ENCODE measurements around the gene CCNT1. TPM values are rescaled to one million over a fixed set of nuclear protein-coding genes. Genes with fewer than 3 reads are reported as not detected.

CCNT1 gene
- total and polyA plus RNA-seq, 8 donors: 28.7 to 36.2 (median 31.3) TPM

- no peak overlapping the region for H3K4me3 ChIP-seq
- DNase-seq (no peak), ATAC-seq (no peak)
- no peak overlapping the region for H3K27ac ChIP-seq
- no peaks in the 10 kb centered on the region for H3K4me1 ChIP-seq
- no peaks in the 10 kb centered on the region for H3K9me3 ChIP-seq
- peaks cover 0 to 33% of the 10 kb centered on the region in 2 donors for H3K36me3 ChIP-seq
- TF ChIP-seq, protein P1, sequence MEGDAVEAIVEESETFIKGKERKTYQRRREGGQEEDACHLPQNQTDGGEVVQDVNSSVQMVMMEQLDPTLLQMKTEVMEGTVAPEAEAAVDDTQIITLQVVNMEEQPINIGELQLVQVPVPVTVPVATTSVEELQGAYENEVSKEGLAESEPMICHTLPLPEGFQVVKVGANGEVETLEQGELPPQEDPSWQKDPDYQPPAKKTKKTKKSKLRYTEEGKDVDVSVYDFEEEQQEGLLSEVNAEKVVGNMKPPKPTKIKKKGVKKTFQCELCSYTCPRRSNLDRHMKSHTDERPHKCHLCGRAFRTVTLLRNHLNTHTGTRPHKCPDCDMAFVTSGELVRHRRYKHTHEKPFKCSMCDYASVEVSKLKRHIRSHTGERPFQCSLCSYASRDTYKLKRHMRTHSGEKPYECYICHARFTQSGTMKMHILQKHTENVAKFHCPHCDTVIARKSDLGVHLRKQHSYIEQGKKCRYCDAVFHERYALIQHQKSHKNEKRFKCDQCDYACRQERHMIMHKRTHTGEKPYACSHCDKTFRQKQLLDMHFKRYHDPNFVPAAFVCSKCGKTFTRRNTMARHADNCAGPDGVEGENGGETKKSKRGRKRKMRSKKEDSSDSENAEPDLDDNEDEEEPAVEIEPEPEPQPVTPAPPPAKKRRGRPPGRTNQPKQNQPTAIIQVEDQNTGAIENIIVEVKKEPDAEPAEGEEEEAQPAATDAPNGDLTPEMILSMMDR (IDR thresholded peaks at IDR 0.05): no peak
- intact Hi-C loops (cut with DNase I): no loop called here
- H3K27me3 ChIP-seq: no peaks in the 10 kb centered on the region
Measured at GRCh38 chr12:48640854-48641253, 75.7 kb downstream of the CCNT1 start.

DNA sequence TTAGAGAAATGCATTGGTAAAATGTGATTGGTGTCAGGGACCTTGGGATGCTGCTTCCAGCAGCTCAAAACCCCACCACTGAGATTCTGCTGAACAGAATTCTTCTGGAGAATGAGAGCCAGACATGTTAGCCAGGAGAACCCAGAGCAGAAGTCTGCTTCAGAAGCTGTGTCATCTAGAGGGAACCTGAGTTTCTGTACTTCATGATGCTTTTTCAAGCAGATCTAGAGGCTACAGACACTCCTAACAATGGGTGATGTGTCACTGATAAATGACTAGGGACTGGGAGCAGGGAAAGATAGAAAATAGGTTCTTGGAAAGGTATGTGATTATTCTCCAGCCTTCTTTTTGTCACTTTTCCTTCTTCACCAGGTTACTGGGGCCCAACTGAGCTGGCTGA lies 76.1 kb downstream of the CCNT1 start:
- intact Hi-C loops (cut with DNase I): no loop called here
- ATAC-seq (no peak), DNase-seq (no peak)
- TF ChIP-seq, protein P1 (IDR thresholded peaks at IDR 0.05): no peak
- Histone ChIP-seq H3K27me3 (no peaks in the 10 kb centered on the region), H3K27ac (no peak overlapping the region), H3K9me3 (no peaks in the 10 kb centered on the region), H3K4me1 (no peaks in the 10 kb centered on the region), H3K36me3 (peaks cover 0 to 29% of the 10 kb centered on the region in 2 donors), H3K4me3 (no peak overlapping the region)

Small RNAs within 50 kb of the gene (microRNA-seq; reads per million reads assigned to microRNA genes)
- gene MIR1291: 1.1 to 1.8 reads per million in 2 donors

Other genes with a start within 250 kb of the CCNT1 start
- gene ANP32D, start 244.1 kb downstream of the CCNT1 start, total RNA-seq: not detected
- gene ANP32D, start 244.1 kb downstream of the CCNT1 start, polyA plus RNA-seq (ENCODE audit: insufficient read length in 6 of 6): under 1 TPM in 4 of 6 donors, not detected in 2; 0.17 to 0.43 (median 0.29) TPM
- gene C12orf54, start 234.2 kb downstream of the CCNT1 start, total RNA-seq: not detected
- gene C12orf54, start 234.2 kb downstream of the CCNT1 start, polyA plus RNA-seq (ENCODE audit: insufficient read length in 6 of 6): 1 to 10 TPM in 2 of 6 donors, under 1 TPM in 4; 0.35 to 1.7 (median 0.81) TPM
- not detected for gene OR8S1, start 191.1 kb downstream of the CCNT1 start, total RNA-seq
- gene OR8S1, start 191.1 kb downstream of the CCNT1 start, polyA plus RNA-seq (ENCODE audit: insufficient read length in 6 of 6): not detected
- not detected for gene LALBA, start 146.7 kb downstream of the CCNT1 start, total RNA-seq
- gene LALBA, start 146.7 kb downstream of the CCNT1 start, polyA plus RNA-seq (ENCODE audit: insufficient read length in 6 of 6): not detected
- gene KANSL2, start 34.5 kb downstream of the CCNT1 start, total RNA-seq: 10 to 100 TPM; 28.0 to 30.6 TPM
- 10 to 100 TPM; 47.8 to 58.3 (median 52.2) TPM for gene KANSL2, start 34.5 kb downstream of the CCNT1 start, polyA plus RNA-seq (ENCODE audit: insufficient read length in 6 of 6)
- gene ADCY6, start 72.4 kb upstream of the CCNT1 start, total RNA-seq: 10 to 100 TPM; 33.0 to 54.0 TPM
- 10 to 100 TPM; 54.2 to 67.0 (median 60.0) TPM for gene ADCY6, start 72.4 kb upstream of the CCNT1 start, polyA plus RNA-seq (ENCODE audit: insufficient read length in 6 of 6)
- gene CACNB3, start 101.8 kb upstream of the CCNT1 start, total RNA-seq: 10 to 100 TPM; 26.4 to 42.5 TPM
- 10 to 100 TPM; 33.0 to 40.4 (median 38.4) TPM for gene CACNB3, start 101.8 kb upstream of the CCNT1 start, polyA plus RNA-seq (ENCODE audit: insufficient read length in 6 of 6)
- gene DDX23, start 135.5 kb upstream of the CCNT1 start, total RNA-seq: 10 to 100 TPM; 66.5 to 74.9 TPM
- gene DDX23, start 135.5 kb upstream of the CCNT1 start, polyA plus RNA-seq (ENCODE audit: insufficient read length in 6 of 6): 100 to 1,000 TPM; 100 to 116 (median 112) TPM
- 10 to 100 TPM in 1 of 2 donors, 1 to 10 TPM in 1; 4.0 to 28.1 TPM for gene RND1, start 149.2 kb upstream of the CCNT1 start, total RNA-seq
- 1 to 10 TPM; 1.8 to 4.9 (median 2.3) TPM for gene RND1, start 149.2 kb upstream of the CCNT1 start, polyA plus RNA-seq (ENCODE audit: insufficient read length in 6 of 6)
- gene FKBP11, start 208.8 kb upstream of the CCNT1 start, total RNA-seq: 10 to 100 TPM; 51.6 to 87.4 TPM
- 10 to 100 TPM; 17.2 to 27.9 (median 21.9) TPM for gene FKBP11, start 208.8 kb upstream of the CCNT1 start, polyA plus RNA-seq (ENCODE audit: insufficient read length in 6 of 6)
- gene ARF3, start 240.8 kb upstream of the CCNT1 start, total RNA-seq: 100 to 1,000 TPM; 184 to 186 TPM
- gene ARF3, start 240.8 kb upstream of the CCNT1 start, polyA plus RNA-seq (ENCODE audit: insufficient read length in 6 of 6): 100 to 1,000 TPM in 3 of 6 donors, 10 to 100 TPM in 3; 91.8 to 116 (median 102) TPM